Mammary microvascular endothelial cell (primary cell): ENCODE data around the gene GAGE12D. TPM values are rescaled to one million over a fixed set of nuclear protein-coding genes. Genes with fewer than 3 reads are reported as not detected.

ENCODE experiments used
- total RNA-seq: library from RNA; depleted of rRNA; stranded (reverse); fragments of >200 nt; gene quantifications from 2 replicates; pipeline ENCODE4 v1.2.3, GENCODE V29; 2015

The GAGE12D gene
- not detected in 2 replicates for total RNA-seq

GRCh38 chrX:49541433-49541832 lies at the start of gene GAGE12D:
TSS of gene GAGE12D (plus strand) at chrX:49541733. CDS start at chrX:49542888, 1,155 bp downstream.

GRCh38 chrX:49531877-49532276 lies 9.7 kb upstream of the GAGE12D start, which contains the start of gene GAGE12C:
TSS of gene GAGE12C (plus strand) at chrX:49532177. CDS start at chrX:49533332, 1,155 bp downstream.

GRCh38 chrX:49550989-49551388 lies 9.5 kb downstream of the GAGE12D start, which contains the start of gene GAGE12E:
TSS of gene GAGE12E (plus strand) at chrX:49551289. CDS start at chrX:49552444, 1,155 bp downstream.

GRCh38 chrX:49560542-49560941 lies 19.0 kb downstream of the GAGE12D start, which contains the start of gene GAGE12F:
TSS of gene GAGE12F (plus strand) at chrX:49560842. CDS start at chrX:49561997, 1,155 bp downstream.

GRCh38 chrX:49570100-49570499 lies 28.6 kb downstream of the GAGE12D start, which contains the start of gene GAGE12G:
TSS of gene GAGE12G (plus strand) at chrX:49570400. CDS start at chrX:49571555, 1,155 bp downstream.

GRCh38 chrX:49579649-49580048 lies 38.1 kb downstream of the GAGE12D start, which contains the start of gene GAGE12H:
TSS of gene GAGE12H (plus strand) at chrX:49579949. CDS start at chrX:49581104, 1,155 bp downstream.

GRCh38 chrX:49589196-49589595 lies 47.7 kb downstream of the GAGE12D start, which contains the start of gene GAGE2A:
TSS of gene GAGE2A (plus strand) at chrX:49589496. CDS start at chrX:49590651, 1,155 bp downstream.

Other genes starting within 250 kb of the GAGE12D start
- gene GAGE10, start 238.1 kb upstream of the GAGE12D start, total RNA-seq = not detected in 2 replicates
- gene GAGE12J, start 219.7 kb upstream of the GAGE12D start, total RNA-seq = not detected in 2 replicates
- not detected in 2 replicates for gene GAGE13, start 210.2 kb upstream of the GAGE12D start, total RNA-seq
- not detected in 2 replicates for gene GAGE12C, start 9.6 kb upstream of the GAGE12D start, total RNA-seq
- not detected in 2 replicates for gene GAGE12E, start 9.6 kb downstream of the GAGE12D start, total RNA-seq
- not detected in 2 replicates for gene GAGE12F, start 19.1 kb downstream of the GAGE12D start, total RNA-seq
- gene GAGE12G, start 28.7 kb downstream of the GAGE12D start, total RNA-seq = not detected in 2 replicates
- gene GAGE12H, start 38.2 kb downstream of the GAGE12D start, total RNA-seq = not detected in 2 replicates
- gene GAGE2A, start 47.8 kb downstream of the GAGE12D start, total RNA-seq = not detected in 2 replicates
- not detected in 2 replicates for gene GAGE1, start 57.3 kb downstream of the GAGE12D start, total RNA-seq
- not detected in 2 replicates for gene PAGE1, start 154.3 kb downstream of the GAGE12D start, total RNA-seq